ENCODE data around the gene ARHGAP24.

- TF ChIP-seq CTCF (IDR thresholded peaks at IDR 0.05) (no peak), EZH2 (IDR thresholded peaks at IDR 0.05; ENCODE audit: borderline replicate concordance, insufficient read depth, low read depth, low read length, poor library complexity, severe bottlenecking) (no peak)
Measured at GRCh38 chr4:85762529-85762871, 287.6 kb downstream of the ARHGAP24 start.
